OCI-LY7 (cell line): Measurements from ENCODE around the gene TTLL6. TPM values are rescaled to one million over a fixed set of nuclear protein-coding genes. Genes with fewer than 3 reads are reported as not detected.

ENCODE experiments used
- BruUV-seq: library from RNA; stranded (reverse); fragments of 400-500 nt; replicated peaks from 2 replicates; lab custom pipeline; 2021; lab: Mats Ljungman, UMichigan
- CTCF ChIA-PET: fragments of 300-600 bp; sonication (Branson Sonifier 250); formaldehyde crosslinking; loops from one replicate; lab custom pipeline; 2022; ENCODE audit warnings: antibody characterized with exemption; ENCODE audit not compliant: unreplicated experiment; lab: Charles Lee
- POLR2A ChIA-PET: fragments of 300-600 bp; sonication (Branson Sonifier 250); formaldehyde crosslinking; loops from one replicate; lab custom pipeline; 2022; ENCODE audit warnings: antibody characterized with exemption; lab: Charles Lee
- DNase-seq: peaks from one replicate; pipeline ENCODE4 v3.0.0-alpha.2; 2015; ENCODE audit warnings: low spot score
- H2AFZ ChIP-seq: fragments of 200-600 bp; sonication (generic), shearing (Covaris generic); 2 replicates; pipeline ENCODE4 v1.6.1; 2014; ENCODE audit warnings: mild to moderate bottlenecking, antibody characterized with exemption, low read length, moderate library complexity
- H3K27ac ChIP-seq: fragments of 200-600 bp; sonication (generic); 2 replicates; pipeline ENCODE4 v1.5.1; 2014; ENCODE audit warnings: mixed run types, low read depth, mild to moderate bottlenecking, moderate library complexity, low read length, inconsistent platforms; ENCODE audit not compliant: poor library complexity, severe bottlenecking
- H3K36me3 ChIP-seq: fragments of 200-600 bp; sonication (generic); 2 replicates; pipeline ENCODE4 v1.6.1; 2014; ENCODE audit warnings: mild to moderate bottlenecking, antibody characterized with exemption, low read length, moderate library complexity, mixed read lengths; ENCODE audit not compliant: insufficient read depth
- H3K4me1 ChIP-seq: fragments of 200-600 bp; sonication (generic); 2 replicates; pipeline ENCODE4 v1.5.1; 2014; ENCODE audit warnings: mild to moderate bottlenecking, low read length; ENCODE audit not compliant: insufficient read depth, poor library complexity, severe bottlenecking
- H3K4me2 ChIP-seq: fragments of 200-600 bp; sonication (generic); 2 replicates; pipeline ENCODE4 v1.6.1; 2014; ENCODE audit warnings: mild to moderate bottlenecking, low read length
- H3K4me3 ChIP-seq: fragments of 200-600 bp; sonication (generic); 2 replicates; pipeline ENCODE4 v1.5.1; 2014; ENCODE audit warnings: mild to moderate bottlenecking, low read depth, low read length; ENCODE audit not compliant: poor library complexity, severe bottlenecking
- H3K79me2 ChIP-seq: fragments of 200-600 bp; sonication (generic); 2 replicates; pipeline ENCODE4 v1.6.1; 2016; ENCODE audit warnings: low read depth, mild to moderate bottlenecking, low read length, moderate library complexity, mixed read lengths; ENCODE audit not compliant: insufficient read depth
- H3K9me2 ChIP-seq: fragments of 200-600 bp; sonication (generic); 2 replicates; pipeline ENCODE4 v1.6.1; 2016; ENCODE audit warnings: mild to moderate bottlenecking, low read length, mixed read lengths; ENCODE audit not compliant: insufficient read depth
- H3K9me3 ChIP-seq: fragments of 200-600 bp; sonication (generic); 2 replicates; pipeline ENCODE4 v1.6.1; 2014; ENCODE audit warnings: mild to moderate bottlenecking, mixed run types, low read length, mixed read lengths
- H4K20me1 ChIP-seq: fragments of 200-600 bp; sonication (generic); 2 replicates; pipeline ENCODE4 v1.6.1; 2014; ENCODE audit warnings: mild to moderate bottlenecking, antibody characterized with exemption, low read length, moderate library complexity, mixed read lengths; ENCODE audit not compliant: insufficient read depth
- EZH2phosphoT487 ChIP-seq: fragments of 200-600 bp; sonication (generic); IDR thresholded peaks from 2 replicates; pipeline ENCODE4 v1.6.1; 2018; ENCODE audit warnings: low read depth, borderline replicate concordance, mild to moderate bottlenecking, mixed run types, antibody characterized with exemption, low read length, moderate library complexity, mixed read lengths
- intact Hi-C: fragments of 100-400 bp; cut with micrococcal nuclease; formaldehyde crosslinking; loops from one replicate; pipeline ENCODE4 v1.10.0; 2022; ENCODE audit not compliant: unreplicated experiment
- total RNA-seq, 2 experiments: library from RNA; depleted of rRNA in 1 of 2; stranded (reverse); fragments of >200 nt in 1 of 2; shearing (Covaris generic) in 1 of 2; gene quantifications; 2 replicates each; pipeline ENCODE4 v1.2.3, GENCODE V29; 2014 to 2022
- TF ChIP-seq, protein P1 (sequence below): fragments of 200-600 bp; sonication (generic); conservative IDR thresholded peaks from 2 replicates; pipeline ENCODE4 v1.5.1; 2014; ENCODE audit warnings: mild to moderate bottlenecking, antibody characterized with exemption, low read length, moderate library complexity, mixed read lengths

The TTLL6 gene
- total RNA-seq, 2 experiments from 2014 or later: not detected

DNA sequence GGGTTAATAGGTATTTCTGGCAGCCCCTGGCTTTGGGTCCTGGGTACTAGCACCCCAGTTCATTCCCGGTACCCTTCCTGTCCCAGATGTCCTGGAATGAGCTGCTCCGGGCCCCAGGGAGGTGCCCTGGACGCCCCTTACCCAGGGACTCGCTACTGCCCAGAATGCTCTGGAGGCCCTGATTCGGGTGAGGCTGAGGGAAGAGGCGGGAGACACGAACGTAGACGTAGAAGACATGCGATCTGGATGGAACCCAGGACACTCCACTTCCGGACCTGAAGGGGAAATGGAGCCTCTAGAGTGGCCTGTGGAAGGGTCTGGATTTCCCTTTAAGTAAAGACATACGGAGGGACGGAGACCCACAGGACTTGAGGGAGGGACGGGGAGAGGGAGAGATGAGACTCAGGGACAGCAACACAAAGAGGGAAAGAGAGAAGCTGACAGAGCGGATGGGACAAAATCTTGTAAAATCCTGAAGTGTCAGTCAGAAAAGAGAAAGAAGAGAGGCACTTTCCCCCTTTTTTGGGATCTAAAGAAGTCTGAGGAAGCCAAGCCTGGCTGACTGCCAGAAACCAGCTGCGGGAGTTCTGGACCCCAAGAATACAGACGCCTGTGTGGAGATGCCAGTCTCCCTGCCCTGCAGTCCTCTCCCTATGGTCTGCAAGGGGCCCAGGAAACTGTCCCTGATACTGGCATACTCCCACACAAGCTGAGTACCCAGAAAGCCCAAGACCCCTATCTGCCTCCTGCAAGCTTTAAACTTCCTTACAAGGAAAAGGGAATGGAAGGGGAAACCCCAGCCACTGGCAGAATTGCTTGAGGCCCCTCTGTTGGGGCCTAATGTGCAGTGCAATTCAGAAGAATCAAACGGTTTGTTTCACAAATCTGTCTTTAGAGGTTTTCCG lies 87.4 kb downstream of the TTLL6 start:
- CTCF ChIA-PET: no interaction called here
- H3K4me2 ChIP-seq: no peak overlapping the region

DNA sequence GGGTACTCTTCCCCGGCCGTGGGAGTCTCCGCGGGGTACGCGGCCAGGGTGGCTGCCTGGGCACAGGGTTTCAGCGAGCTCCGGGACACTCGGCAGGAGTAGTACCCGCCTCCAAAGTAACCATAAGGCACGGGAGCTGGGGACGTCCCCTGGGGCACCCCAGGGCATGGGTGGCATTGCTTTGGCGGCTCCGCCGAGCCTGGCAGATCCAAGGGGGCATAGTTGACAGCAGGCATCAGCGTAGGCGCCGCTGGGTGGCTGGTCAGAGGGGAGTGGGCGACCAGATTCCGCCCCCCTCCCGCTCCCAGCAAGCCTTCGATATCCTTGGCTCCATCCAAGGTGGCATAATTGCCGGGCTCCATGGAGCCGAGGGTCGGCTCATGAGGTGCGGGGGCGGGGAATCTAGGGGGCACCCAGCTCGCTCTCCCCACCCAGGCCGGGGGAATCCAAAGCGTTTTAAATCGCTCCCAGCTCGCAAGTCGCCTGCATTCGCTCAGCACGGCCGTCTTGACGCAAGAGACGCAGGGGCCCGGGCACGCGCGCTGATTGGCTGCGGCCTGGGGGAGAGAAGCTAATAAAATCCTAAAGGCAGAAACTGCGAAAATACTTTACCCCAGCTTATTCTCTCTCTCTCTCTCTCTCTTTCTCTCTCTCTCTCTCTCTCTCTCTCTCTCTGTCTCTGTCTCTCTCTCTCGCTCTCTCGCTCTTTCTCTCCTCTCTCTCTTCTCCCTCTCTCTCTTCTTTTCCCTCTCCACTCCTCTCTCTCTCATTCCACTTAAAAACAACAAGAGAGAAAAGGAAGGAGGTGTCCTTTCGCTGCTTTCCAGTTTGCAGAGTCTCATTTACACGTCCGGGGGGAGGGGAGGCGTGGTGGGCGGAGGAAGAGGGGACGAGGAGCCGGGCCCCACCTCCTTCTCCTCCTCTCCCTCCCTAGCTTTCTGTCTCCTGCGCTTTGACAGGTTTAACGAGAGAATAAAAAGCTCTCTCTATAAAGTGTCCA lies 88.5 kb downstream of the TTLL6 start, which contains the start of gene HOXB13:
Gene HOXB13 (minus strand): TSS at position 519 of the 1,000 bp plus-strand sequence. CDS start 157 bp downstream, at position 362.
- Histone ChIP-seq H3K9me3 (no peaks in the 10 kb centered on the region), H3K36me3 (no peaks in the 10 kb centered on the region), H3K4me3 (no peak within 1 kb of the TSS), H3K27ac (no peak within 1 kb of the TSS), H4K20me1 (no peaks in the 10 kb centered on the region), H3K4me1 (no peaks in the 10 kb centered on the region), H3K4me2 (no peak within 1 kb of the TSS), H3K9me2 (no peaks in the 10 kb centered on the region), H3K79me2 (no peaks in the 10 kb centered on the region), H2AFZ (no peak within 1 kb of the TSS)
- intact Hi-C loops: loop anchor here (10.0 kb wide), 1 partner anchor 76 kb away; no protein-coding TSS in a partner anchor
- no peak for DNase-seq
- BruUV-seq: no TSS peak
- ChIA-PET POLR2A (interaction anchor here (0.6 kb wide), 1 partner anchor 495 kb away, joined by 3 read pairs; no protein-coding TSS in a partner anchor), CTCF (interaction anchor here (0.6 kb wide), 1 partner anchor 9 kb away, joined by 3 read pairs; no protein-coding TSS in a partner anchor)
- TF ChIP-seq EZH2phosphoT487: no peak
- TF ChIP-seq, protein P1, sequence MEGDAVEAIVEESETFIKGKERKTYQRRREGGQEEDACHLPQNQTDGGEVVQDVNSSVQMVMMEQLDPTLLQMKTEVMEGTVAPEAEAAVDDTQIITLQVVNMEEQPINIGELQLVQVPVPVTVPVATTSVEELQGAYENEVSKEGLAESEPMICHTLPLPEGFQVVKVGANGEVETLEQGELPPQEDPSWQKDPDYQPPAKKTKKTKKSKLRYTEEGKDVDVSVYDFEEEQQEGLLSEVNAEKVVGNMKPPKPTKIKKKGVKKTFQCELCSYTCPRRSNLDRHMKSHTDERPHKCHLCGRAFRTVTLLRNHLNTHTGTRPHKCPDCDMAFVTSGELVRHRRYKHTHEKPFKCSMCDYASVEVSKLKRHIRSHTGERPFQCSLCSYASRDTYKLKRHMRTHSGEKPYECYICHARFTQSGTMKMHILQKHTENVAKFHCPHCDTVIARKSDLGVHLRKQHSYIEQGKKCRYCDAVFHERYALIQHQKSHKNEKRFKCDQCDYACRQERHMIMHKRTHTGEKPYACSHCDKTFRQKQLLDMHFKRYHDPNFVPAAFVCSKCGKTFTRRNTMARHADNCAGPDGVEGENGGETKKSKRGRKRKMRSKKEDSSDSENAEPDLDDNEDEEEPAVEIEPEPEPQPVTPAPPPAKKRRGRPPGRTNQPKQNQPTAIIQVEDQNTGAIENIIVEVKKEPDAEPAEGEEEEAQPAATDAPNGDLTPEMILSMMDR: no peak

More for the DNA sequence above, 87.4 kb downstream of the TTLL6 start:
- Histone ChIP-seq H3K4me3 (no peak overlapping the region), H3K79me2 (no peaks in the 10 kb centered on the region), H3K27ac (no peak overlapping the region), H3K36me3 (no peaks in the 10 kb centered on the region), H3K9me3 (no peaks in the 10 kb centered on the region), H2AFZ (no peak overlapping the region), H3K9me2 (no peaks in the 10 kb centered on the region), H3K4me1 (no peaks in the 10 kb centered on the region), H4K20me1 (no peaks in the 10 kb centered on the region)
- POLR2A ChIA-PET: interaction anchor here (0.6 kb wide), 1 partner anchor 496 kb away, joined by 3 read pairs; no protein-coding TSS in a partner anchor
- intact Hi-C loops: loop anchor here (10.0 kb wide), 1 partner anchor 75 kb away; no protein-coding TSS in a partner anchor
- DNase-seq: no peak
- no peak for TF ChIP-seq EZH2phosphoT487
- TF ChIP-seq, protein P1: no peak
- no TSS peak for BruUV-seq
